WERI-Rb-1 (cell line): ENCODE results near the gene KLK15.

Source experiments
- DNase-seq: peaks from one replicate; pipeline ENCODE4 v3.0.0-alpha.2; 2020
- H3K27ac ChIP-seq: fragments of 250-450 bp; sonication (Bioruptor Pico); 2 replicates; pipeline ENCODE4 v1.5.1; 2020; ENCODE audit warnings: mild to moderate bottlenecking, moderate library complexity
- H3K27me3 ChIP-seq: fragments of 250-450 bp; sonication (Bioruptor Pico); 2 replicates; pipeline ENCODE4 v1.5.1; 2021; ENCODE audit warnings: mild to moderate bottlenecking, low read depth, moderate library complexity; ENCODE audit not compliant: insufficient read depth, severe bottlenecking
- H3K36me3 ChIP-seq: fragments of 250-450 bp; sonication (Bioruptor Pico); 2 replicates; pipeline ENCODE4 v1.5.1; 2020; ENCODE audit warnings: mild to moderate bottlenecking, moderate library complexity
- H3K4me3 ChIP-seq: 2 replicates; pipeline ENCODE4 v1.5.1; 2011; ENCODE audit warnings: low read depth, mild to moderate bottlenecking, control low read depth, low read length
- H3K9me3 ChIP-seq: fragments of 250-450 bp; sonication (Bioruptor Pico); 2 replicates; pipeline ENCODE4 v1.5.1; 2021; ENCODE audit warnings: mild to moderate bottlenecking, moderate library complexity; ENCODE audit not compliant: severe bottlenecking
- CTCF ChIP-seq: IDR thresholded peaks from 2 replicates; pipeline ENCODE4 v1.5.1; 2011; ENCODE audit warnings: low read depth, mild to moderate bottlenecking, control low read depth, inconsistent platforms, low read length

The KLK15 gene

GRCh38 chr19:50843205-50843604 is 9.8 kb upstream of the KLK15 start:
- Histone ChIP-seq H3K9me3 (peaks cover 23% of the 10 kb centered on the region), H3K27me3 (peaks cover 67% of the 10 kb centered on the region), H3K36me3 (no peaks in the 10 kb centered on the region), H3K27ac (no peak overlapping the region), H3K4me3 (no peak overlapping the region)
- DNase-seq: no peak
- no peak for TF ChIP-seq CTCF

DNA sequence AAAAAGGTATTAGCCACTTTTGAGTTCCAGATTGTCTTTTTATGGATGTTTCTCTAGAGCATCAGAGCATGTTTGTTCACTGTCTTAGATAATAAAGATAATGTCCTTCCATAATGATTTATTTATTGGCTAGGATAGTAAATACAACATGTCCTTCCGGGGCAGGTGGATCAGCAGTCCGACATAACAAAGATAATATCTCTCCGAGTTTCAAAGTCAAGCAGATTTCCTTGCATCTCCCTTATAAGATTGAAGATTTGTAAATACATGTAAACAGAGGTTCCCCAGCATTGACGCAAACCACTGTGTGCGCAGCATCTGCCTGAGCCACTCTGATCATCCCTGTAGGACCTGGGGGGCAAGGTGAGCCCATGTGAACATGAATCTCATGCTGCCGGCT is 8.8 kb upstream of the KLK15 start:
- Histone ChIP-seq H3K27ac (no peak overlapping the region), H3K27me3 (peaks cover 61% of the 10 kb centered on the region), H3K9me3 (peaks cover 23% of the 10 kb centered on the region), H3K36me3 (no peaks in the 10 kb centered on the region), H3K4me3 (no peak overlapping the region)
- no peak for TF ChIP-seq CTCF
- DNase-seq: no peak

DNA sequence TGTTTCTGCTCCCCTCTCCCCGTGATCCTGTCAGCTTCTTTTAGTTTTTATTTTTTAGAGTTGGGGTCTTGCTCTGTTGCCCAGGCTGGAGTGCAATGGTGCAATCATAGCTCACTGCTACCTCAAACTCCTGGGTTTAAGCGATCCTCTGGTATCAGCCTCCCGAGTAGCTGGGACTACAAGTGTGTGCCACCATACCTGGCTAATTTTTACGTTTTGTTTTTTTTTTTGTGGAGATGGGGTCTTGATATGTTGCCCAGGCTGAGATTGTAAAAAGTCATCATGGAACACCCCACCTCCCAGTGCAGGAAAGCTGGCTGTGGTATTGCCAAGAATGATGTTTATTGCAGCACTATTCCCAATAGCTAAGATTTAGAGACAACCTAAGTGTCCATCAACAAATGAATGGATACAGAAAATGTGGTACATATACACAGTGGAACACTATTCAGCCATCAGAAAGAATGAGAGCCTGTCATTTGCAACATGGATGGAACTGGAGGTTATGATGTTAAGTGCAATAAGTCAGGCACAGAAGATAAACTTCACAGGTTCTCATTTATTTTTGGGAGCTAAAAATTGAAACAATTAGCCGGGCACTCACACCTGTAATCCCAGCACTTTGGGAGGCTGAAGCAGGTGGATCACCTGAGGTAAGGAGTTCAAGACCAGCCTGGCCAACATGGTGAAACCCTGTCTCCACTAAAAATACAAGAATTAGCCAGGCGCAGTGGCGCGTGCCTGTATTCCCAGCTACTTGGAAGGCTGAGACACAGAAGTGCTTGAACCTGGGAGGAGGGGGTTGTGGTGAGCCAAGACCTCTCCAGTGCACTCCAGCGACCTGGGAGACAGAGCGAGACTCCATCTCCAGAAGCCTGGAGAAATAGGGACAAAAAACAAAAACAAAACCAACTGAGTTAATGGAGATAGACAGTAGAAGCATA is 6.6 kb upstream of the KLK15 start:
- no peak for TF ChIP-seq CTCF
- no peaks in the 10 kb centered on the region for H3K36me3 ChIP-seq
- no peak for DNase-seq
- peaks cover 51% of the 10 kb centered on the region for H3K27me3 ChIP-seq
- H3K27ac ChIP-seq: no peak overlapping the region
- H3K4me3 ChIP-seq: no peak overlapping the region
- peaks cover 23% of the 10 kb centered on the region for H3K9me3 ChIP-seq

GRCh38 chr19:50838239-50838638 is 4.9 kb upstream of the KLK15 start:
- Histone ChIP-seq H3K27ac (no peak overlapping the region), H3K36me3 (no peaks in the 10 kb centered on the region), H3K4me3 (no peak overlapping the region), H3K9me3 (peaks cover 18% of the 10 kb centered on the region), H3K27me3 (peaks cover 44% of the 10 kb centered on the region)
- no peak for DNase-seq
- peak; percentile 34; the same call in 1 of the 2 replicates for TF ChIP-seq CTCF

DNA sequence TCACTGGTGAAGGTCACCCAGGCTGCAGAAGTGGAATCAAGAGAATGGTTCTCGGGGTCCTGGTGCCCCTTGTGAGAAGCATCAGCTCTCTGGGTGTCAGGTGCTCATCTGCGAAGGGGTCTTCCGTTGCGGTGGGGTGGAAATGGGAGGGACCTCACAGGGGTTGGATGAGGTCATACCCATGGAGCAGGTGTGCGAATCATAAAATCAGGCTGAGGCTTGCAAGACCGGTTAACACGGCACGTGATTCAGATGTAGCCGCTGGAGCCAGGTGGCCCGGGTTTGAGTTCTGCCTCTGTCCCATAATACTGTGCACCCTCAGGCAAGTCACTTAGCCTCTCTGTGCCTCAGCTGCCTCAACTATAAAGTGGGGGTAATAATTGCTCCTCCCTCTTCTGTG is 3.9 kb upstream of the KLK15 start:
- no peak for TF ChIP-seq CTCF
- Histone ChIP-seq H3K27me3 (peaks cover 35% of the 10 kb centered on the region), H3K36me3 (no peaks in the 10 kb centered on the region), H3K4me3 (no peak overlapping the region), H3K27ac (no peak overlapping the region), H3K9me3 (peaks cover 9% of the 10 kb centered on the region)
- DNase-seq: no peak
